GM18511 (cell line): ENCODE measurements around the gene OR4D11.
"Not testable (repeated sequence)": the region's sequence is repeated elsewhere in the genome, so short reads cannot be mapped to it uniquely, and the experiment has no call there.

Experiments used
- ATAC-seq: cut with Tn5 transposase; IDR thresholded peaks from one replicate; pipeline ENCODE4 v1.9.1; 2021; ENCODE audit warnings: mild to moderate bottlenecking, moderate library complexity; ENCODE audit not compliant: unreplicated experiment

The OR4D11 gene

DNA sequence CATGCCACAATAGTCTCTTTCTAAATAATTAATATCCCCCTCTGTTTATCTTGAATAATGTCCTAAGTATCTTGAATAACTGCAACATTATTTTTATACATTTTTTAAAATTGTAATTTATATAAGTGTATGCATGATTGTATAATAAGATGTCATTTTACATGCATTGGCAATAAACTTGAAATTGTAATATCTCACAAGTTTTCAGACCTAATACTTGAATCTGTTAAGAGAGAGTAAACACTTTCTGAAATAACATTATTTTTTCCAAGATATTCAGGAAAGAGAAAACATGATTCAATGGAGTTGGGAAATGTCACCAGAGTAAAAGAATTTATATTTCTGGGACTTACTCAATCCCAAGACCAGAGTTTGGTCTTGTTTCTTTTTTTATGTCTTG, at the start of gene OR4D11:
Gene OR4D11, plus strand, starts transcription at position 301 of the 400 bp plus-strand sequence. Its CDS starts 0 bp downstream, at position 301.
- no peak for ATAC-seq

DNA sequence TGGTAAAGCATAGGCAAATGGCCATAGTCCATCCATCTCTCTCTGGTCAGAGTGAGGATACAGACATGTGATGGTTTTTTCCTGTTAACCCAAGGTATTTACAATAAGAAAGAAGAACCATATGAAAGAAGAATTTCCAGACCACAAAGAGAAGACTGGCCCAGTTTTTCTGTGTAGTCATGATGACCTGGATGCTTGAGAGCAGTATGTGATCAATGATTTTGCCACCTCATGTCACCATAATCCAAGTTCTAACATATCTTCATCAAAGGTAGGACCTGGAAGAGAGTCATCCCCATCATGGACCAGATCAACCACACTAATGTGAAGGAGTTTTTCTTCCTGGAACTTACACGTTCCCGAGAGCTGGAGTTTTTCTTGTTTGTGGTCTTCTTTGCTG, 46.7 kb upstream of the OR4D11 start, which contains the start of gene OR4D6:
Gene OR4D6, plus strand, starts transcription at position 301 of the 400 bp plus-strand sequence. Its CDS starts 0 bp downstream, at position 301.
- no peak for ATAC-seq

DNA sequence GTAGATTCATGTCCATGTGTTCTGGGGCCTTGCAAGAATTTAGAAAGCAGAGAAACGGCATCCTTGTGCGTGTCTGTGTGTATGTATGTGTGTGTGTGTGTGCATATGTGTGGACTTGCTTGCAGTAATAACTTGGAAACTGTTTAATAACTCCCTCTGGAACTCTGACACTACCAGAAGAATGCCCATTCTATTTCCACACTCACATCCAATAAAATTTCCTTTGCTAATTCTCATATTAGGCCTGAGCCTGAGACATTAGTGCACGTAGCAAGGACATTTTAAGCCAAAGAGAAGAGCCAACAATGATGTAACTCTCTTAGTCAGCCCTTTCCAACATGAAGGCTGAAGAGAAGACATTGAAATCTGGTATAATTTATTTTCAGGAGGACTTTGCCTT, 43.5 kb upstream of the OR4D11 start:
- no peak for ATAC-seq

DNA sequence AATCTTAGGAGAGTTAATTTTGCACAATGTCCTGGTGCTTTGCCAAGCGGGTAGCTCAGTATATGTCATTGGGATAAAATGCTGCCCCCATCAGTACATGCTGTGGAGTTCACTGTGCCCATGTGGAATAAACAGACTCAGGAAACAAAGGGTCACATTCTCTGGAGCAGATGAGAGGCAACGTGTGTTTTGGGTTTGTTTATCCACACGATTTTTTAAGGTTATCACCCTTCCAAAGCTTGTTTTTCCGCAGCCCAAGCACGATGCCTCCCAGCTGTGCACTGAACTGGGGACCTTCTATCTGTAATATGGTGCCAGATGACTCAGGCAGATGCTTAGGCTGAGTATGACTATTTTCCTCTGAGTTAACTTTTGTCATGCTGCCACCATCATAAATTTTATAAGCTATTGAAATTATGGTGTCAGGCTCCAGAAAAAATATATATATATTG, 40.2 kb upstream of the OR4D11 start:
- ATAC-seq, result no peak

DNA sequence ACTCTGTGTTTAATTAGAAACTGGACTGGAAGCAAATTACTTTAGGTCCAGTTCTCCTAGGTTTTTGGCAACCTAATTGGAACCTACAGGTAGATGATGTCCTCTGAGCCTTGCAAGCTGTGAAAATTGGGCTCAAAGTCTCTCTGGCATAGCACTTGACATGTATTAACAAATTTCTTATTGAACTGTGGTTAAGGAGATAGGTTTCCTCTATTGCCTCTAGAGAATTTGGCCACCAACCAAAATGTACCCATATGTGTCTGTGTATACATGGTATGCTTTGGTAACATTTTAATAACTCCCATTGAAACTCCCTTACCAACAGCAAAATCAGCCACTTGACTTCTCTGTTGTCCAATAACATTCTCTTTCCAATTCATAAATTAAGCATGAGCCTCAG, 30.4 kb upstream of the OR4D11 start, which contains the start of gene OR4D10:
Gene OR4D10, plus strand, starts transcription at position 301 of the 400 bp plus-strand sequence. CDS start 4,115 bp downstream, outside the sequence.
- no peak for ATAC-seq

DNA sequence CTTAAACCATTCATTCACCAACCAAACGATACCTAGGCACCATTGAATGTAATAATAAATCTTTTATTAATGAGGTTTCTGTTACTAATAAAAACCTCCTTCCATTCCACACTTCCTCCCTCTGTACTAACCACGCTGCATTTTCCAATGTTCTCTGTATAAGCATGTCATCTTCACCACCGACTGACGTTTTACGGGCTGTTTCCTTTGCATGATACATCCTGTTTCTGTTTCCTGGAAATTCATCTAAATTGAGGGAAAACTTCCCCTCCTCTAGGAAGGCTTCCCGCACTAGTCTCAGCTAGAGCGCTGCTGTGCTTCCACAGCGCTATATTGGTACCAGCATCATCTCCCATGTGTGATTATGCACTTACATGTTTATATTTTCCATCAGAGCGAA, 28.2 kb upstream of the OR4D11 start:
- no peak for ATAC-seq

DNA sequence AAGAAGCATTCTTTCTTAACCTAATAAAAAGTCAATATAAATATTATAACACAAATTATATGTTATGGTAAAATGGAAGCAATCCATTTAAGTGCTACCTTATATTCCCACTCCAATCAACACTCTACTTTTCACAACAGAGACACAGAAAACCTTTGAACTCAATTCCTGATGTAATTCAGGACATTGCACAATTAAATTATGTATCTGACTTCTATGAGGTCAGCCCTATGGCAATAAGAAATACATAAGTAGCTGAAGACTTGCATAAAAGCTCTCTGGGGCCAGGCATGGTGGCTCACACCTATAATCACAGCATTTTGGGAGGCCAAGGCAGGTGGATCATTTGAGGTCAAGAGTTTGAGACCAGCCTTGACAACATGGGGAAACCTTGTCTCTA, 23.5 kb upstream of the OR4D11 start:
- ATAC-seq, result no peak

DNA sequence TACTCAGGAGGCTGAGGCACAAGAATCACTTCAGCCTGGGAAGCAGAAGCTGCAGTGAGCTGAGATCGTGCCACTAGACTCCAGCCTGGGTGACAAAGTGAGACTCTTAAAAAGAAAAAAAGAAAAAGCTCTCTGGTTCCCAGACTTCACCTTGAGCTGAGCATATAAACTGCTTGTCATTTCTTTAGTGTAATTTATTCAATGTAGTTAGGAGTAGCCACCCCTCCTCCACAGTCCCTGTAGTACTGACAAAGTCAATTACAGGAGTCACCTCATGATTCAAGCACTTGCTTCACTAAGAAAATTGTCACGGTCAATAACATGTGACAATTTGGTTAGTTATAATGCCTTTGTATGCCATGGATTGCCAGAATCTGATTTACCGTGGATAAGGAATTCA, 23.0 kb upstream of the OR4D11 start:
- ATAC-seq, result no peak

DNA sequence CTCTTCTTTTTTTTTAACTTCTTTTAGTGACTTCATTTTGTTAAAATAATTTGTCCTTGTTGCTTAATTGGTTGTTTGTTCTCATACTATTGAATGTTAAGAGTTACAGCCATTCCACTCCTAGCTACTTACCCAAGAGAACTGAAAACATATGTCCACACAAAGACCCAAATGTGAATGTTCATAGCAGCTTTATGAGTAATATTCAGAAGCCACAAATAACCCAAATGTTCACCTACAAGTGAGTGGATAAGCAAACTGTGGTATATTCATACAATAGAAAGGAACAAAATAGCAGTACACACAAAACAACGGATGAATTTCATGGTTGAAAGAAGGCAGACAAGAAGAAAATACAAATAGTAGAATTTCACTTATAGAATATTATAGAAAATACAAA, 1.4 kb upstream of the OR4D11 start:
- no peak for ATAC-seq

DNA sequence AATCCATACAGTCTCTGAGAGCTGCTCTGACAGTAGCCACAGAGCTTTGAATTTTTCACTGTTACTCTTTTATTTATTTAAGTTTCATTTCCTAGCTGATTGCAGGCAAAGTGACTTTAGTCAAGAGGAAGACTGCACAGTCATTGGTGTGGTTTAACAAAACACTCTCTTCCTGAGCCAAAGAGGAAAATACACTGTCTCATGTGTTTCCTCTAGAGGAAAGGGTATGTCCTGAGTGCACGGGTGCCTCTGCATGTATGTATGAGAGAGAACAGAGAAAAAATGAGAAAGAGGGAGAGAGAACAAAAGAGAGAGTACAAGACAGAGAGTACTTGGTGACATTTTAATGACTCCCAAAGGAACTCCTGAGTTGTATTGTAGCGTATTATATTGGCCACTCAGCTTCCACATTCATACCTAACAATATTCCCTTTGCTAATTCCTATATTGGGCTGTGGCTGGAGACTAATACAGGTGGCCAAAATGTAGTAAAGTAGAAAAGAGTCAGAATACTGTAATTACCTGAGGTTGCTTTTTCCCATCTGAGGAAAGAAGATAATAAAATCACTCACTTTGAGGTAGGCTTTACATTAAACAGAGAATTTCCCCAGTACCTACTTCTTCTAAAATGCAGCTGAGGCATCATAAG, 7.7 kb downstream of the OR4D11 start, which contains the start of gene OR4D9:
Gene OR4D9, plus strand, starts transcription at position 599 of the 649 bp plus-strand sequence. CDS start 3,374 bp downstream, outside the sequence.
- no peak for ATAC-seq

DNA sequence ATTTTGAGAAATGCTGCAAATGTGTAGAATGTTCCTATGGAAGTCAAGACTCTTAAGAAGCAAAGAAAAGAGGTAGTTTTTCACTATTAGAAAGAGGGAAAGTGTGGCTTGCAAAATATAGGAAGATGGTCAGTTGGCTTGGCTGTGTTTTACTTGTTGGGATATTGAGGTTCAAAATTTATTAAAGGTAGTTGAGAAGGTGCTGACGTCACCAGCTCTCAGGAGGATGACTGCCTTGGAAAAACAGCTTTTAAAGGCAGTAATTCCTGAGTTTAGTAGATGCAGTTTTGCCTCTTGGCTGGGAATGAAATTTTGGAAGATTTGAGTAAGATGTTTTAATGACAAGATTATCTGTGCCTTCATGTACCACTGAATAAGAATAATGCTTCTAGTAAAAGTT, 8.3 kb downstream of the OR4D11 start:
- ATAC-seq, result no peak

DNA sequence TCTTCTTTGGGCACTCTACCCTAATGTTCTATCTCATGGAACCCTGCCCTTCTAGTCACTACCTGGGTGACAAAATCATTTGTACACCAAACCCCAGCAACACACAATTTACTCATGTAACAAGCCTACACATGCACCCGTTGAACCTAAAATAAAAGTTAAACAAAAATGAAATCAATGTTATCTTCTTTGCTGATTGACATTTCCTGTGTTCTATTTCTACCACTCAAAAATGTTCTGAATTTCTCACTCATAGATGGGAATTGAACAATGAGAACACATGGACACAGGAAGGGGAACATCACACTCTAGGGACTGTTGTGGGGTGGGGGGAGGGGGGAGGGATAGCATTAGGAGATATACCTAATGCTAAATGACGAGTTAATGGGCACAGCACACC, 16.8 kb downstream of the OR4D11 start:
- not testable (repeated sequence) for ATAC-seq

DNA sequence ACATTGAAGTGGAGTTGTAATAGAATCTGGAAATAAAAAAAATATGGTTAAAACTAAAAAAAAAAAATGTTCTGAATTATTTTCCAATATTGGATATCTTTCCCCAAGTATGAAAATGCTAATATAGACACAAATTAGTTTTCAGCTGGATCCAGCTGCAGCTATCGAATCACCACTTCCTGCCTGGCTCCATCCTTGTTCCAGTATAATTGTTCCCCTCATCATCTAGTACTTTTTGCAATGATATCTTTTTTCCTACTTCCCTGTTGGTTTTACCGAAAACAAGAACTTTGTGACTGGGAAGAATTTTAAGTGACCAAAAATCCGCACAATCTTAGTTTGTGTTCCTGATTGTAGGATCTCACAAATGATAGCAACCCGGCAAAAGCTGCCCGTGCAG, 17.4 kb downstream of the OR4D11 start:
- no peak for ATAC-seq

DNA sequence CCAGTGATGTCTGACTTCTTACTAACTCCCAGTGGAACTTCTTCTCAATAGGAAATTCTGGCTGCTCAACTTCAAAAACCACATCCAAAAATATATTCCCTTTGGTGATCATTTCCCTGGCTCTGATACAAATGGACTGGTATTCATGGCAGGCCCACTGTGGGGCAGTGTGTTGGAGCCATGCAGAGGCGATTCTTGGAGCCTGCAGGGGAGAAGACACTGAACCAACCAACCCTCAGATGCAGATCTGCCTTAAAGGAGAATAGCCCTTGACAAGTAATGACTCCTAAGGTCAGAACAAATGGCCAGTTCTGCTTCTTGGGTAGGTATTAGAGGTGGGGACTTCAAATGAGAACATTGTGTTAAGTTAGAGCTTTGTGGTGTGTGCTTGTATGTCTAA, 20.2 kb downstream of the OR4D11 start:
- no peak for ATAC-seq

DNA sequence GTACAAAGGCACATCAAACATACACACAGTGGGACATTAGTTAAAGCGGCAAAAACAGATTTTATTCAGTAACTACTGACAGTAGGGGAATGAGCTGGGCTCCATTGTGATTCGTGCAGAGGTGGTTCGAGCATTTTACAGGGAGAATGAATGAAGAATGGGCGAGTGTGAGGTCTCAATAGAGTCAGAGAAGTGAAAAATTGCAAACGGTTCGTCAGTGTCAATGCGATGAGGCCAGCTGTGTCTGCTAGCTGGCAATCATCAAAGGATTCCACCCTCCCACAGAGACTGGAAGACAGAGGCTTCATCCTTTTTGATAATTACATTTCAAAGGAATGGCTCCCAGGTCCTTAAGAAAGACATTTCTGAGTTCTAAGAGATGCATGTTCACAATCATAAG, 25.3 kb downstream of the OR4D11 start:
- ATAC-seq, result no peak

DNA sequence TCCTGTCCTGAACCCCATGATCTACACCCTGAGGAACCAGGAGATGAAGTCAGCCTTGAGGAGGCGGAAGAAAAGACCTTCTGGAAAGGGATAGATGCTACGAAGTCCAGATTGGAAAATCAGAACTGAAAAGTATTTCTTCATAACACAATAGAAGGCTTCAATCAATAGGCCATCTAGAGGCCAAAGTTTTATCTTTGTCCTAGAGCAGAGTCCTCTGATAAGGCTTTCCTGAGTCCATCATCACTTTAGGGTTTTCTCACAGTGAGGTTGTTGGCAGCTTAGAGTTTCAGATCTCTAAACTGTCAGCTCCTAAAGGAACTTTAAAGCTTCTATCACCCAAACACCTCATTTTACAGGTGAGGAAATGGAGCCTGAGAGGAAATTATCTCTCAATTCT, 29.2 kb downstream of the OR4D11 start:
- no peak for ATAC-seq

DNA sequence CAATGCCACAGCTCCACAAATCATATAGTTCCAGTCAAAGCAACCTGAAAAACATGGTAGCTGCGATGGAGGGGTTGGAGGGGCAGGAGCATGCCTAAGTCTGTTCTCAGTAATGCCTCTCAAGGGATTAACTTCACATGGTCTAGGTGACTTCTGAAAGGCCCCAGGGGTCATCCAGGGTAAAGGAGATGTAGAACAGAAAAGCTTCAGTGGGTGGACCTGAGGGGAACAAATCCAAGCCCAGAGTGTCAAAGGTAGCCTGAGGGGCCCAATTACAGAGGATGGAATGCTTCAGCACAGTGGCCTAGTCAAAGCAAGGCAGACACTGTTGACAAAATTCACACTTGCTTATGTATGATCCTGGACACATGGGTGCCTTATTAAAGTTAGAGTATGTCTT, 31.3 kb downstream of the OR4D11 start:
- no peak for ATAC-seq

DNA sequence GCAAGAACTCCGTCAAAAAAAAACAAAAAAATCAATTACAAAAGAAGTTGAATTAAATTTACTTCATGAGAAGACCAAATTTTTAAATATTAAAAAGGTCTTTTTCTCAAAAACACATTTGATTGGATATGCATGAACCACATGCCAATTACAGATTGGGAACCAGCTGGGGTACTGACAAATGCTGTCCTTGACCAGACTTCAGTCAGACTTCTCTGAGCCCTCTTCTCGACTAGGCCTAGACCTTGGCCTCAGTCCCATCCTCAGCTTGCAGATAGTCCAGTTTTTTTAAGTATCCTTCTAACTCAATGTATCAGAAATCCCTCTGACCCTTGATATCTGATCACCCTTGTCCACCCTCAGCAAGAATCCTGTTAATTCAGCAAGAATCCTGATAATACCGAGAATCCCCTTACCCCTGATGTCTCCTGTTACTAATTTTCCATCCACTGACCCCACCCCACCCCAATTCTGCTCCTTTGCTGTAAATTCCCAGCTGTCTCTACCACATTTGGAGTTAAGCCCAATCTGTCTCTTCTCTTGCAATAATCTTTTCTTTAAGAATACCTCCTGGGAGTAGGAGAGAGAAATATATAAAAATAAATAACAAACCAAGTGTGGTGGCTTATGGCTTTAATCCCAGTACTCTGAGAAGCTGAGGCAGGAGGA, 38.9 kb downstream of the OR4D11 start:
- no peak for ATAC-seq

DNA sequence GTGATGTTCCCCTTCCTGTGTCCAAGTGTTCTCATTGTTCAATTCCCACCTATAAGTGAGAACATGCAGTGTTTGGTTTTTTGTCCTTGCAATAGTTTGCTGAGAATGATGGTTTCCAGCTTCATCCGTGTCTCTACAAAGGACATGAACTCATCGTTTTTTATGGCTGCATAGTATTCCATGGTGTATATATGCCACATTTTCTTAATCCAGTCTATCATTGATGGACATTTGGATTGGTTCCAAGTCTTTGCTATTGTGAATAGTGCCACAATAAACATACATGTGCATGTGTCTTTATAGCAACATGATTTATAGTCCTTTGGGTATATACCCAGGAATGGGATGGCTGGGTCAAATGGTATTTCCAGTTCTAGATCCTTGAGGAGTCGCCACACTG, 40.3 kb downstream of the OR4D11 start:
- ATAC-seq, result not testable (repeated sequence)

DNA sequence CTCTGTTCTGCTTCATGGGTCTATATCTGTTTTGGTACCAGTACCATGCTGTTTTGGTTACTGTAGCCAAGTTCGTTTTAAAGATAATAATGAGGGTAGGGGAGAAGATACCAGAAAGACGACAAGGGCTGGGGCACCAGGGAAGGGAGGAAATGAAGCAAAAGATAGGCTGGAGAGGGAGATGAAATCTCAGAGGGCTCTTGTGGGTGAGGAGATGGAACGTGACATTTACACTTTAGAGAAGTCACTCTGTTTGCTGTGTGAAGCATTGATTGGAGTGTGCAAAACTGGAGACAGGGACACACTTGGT, 41.4 kb downstream of the OR4D11 start:
- no peak for ATAC-seq

DNA sequence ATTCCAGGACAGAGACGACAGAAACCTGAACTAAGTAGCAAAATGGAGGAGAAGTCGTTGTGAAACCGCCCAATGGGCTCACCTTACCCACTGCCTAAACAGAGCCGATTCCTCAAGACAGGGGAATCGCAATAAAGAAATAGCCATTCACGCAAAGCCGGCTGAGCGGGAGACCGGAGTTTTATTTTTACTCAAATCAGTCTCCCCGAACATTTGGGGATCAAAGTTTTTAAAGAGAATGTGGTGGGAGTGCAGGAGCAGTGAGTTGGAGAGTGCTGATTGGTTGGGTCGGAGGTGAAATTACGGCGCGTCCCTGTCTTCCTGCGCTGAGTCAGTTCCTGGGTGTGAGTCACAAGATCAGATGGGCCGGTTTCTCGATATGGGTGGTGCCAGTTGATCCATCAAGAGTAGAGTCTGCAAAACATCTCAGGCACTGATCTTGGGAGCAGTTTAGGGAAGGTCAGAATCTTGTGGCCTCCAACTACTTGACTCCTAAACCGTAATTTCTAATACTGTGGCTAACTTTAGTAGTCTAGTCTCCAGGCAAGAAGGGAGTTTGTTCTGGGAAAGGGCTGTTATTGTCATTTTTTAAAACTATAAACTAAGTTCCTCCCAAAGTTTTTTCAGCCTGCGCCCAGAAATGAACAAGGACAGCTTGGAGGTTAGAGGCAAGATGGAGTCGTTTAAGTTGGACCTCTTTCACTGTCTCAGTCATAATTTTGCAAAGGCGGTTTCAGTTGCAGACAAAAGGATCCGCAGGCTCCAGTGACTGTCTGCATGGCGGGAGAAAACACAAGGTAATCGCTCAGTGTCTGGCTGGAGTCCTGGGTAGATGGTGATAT, 42.0 kb downstream of the OR4D11 start:
- no peak for ATAC-seq
